Lung (tissue), 12 donors: ENCODE data around the gene SLC38A9. TPM values are rescaled to one million over a fixed set of nuclear protein-coding genes. Genes with fewer than 3 reads are reported as not detected.

Experiments used
- ATAC-seq: fragments of 200-7000 bp; cut with Tn5 transposase; one replicate; pipeline ENCODE4 v1.9.1; 2020; ENCODE audit warnings: moderate number of reproducible peaks; ENCODE audit not compliant: insufficient read depth, low FRiP score
- DNase-seq, 3 donors: peaks; one replicate each; pipeline ENCODE4 v3.0.0-alpha.2; 2013 to 2017
- H3K27ac ChIP-seq, 2 donors: one replicate each; pipeline ENCODE4 v1.5.1; 2013; ENCODE audit warnings: mild to moderate bottlenecking in 2 of 2, moderate library complexity in 2 of 2, control low read depth in 1 of 2, inconsistent platforms in 1 of 2, low read depth in 1 of 2, low read length in 1 of 2
- H3K27me3 ChIP-seq, 3 donors: one replicate each; pipeline ENCODE4 v1.5.1; 2013; ENCODE audit warnings: low read length in 2 of 3; ENCODE audit not compliant: control insufficient read depth in 3 of 3, insufficient read depth in 3 of 3
- H3K36me3 ChIP-seq, 4 donors: one replicate each; pipeline ENCODE4 v1.5.1; 2013; ENCODE audit warnings: low read length in 4 of 4, mild to moderate bottlenecking in 1 of 4, moderate library complexity in 1 of 4; ENCODE audit not compliant: control insufficient read depth in 4 of 4, insufficient read depth in 4 of 4
- H3K4me1 ChIP-seq, 5 donors: one replicate each; pipeline ENCODE4 v1.5.1; 2013; ENCODE audit warnings: low read length in 5 of 5, mild to moderate bottlenecking in 2 of 5, moderate library complexity in 1 of 5; ENCODE audit not compliant: control insufficient read depth in 5 of 5, insufficient read depth in 5 of 5
- H3K4me3 ChIP-seq: one replicate; pipeline ENCODE4 v1.5.1; 2013; ENCODE audit warnings: mild to moderate bottlenecking, control low read depth, moderate library complexity
- H3K9ac ChIP-seq, 2 donors: one replicate each; pipeline ENCODE4 v1.5.1; 2013; ENCODE audit warnings: low read length in 2 of 2, control low read depth in 1 of 2; ENCODE audit not compliant: insufficient read depth in 1 of 2
- H3K9me3 ChIP-seq, 4 donors: one replicate each; pipeline ENCODE4 v1.5.1; 2013; ENCODE audit warnings: low read length in 3 of 4, mild to moderate bottlenecking in 1 of 4, moderate library complexity in 1 of 4; ENCODE audit not compliant: control insufficient read depth in 4 of 4, insufficient read depth in 3 of 4
- WGBS, 2 donors: extraction: QIAGEN DNeasy Blood & Tissue Kit; methylation state at CpG; one replicate each; pipeline ENCODE4 v1.1.7; 2013; 5-methylcytosine and 5-hydroxymethylcytosine counted together
- polyA plus RNA-seq, 2 donors: library from polyadenylated mRNA; stranded (reverse); fragments of 200-250 nt; gene quantifications; one replicate each; pipeline ENCODE4 v1.2.1, GENCODE V29; 2013
- total RNA-seq, 2 donors: library from RNA; depleted of rRNA in 1 of 2; stranded (reverse); fragments of >200 nt in 1 of 2; gene quantifications; one replicate each; pipeline ENCODE4 v1.2.1, GENCODE V29; 2014 to 2021
- TF ChIP-seq, protein P1 (sequence below): IDR thresholded peaks from 2 replicates; pipeline ENCODE4 v1.5.1; 2012; ENCODE audit warnings: mild to moderate bottlenecking; ENCODE audit errors: control extremely low read depth, extremely low read depth
- donor health status: control.
- donor health status: control.
- donor health status: Bipolar disorder and iron deficiency.
- donor health status: healthy.
- donor health status: DM: yes; HTN: yes; CAD: no.

SLC38A9 gene
- total and polyA plus RNA-seq, 4 donors: 8.5 to 64.2 (median 14.5) TPM

DNA sequence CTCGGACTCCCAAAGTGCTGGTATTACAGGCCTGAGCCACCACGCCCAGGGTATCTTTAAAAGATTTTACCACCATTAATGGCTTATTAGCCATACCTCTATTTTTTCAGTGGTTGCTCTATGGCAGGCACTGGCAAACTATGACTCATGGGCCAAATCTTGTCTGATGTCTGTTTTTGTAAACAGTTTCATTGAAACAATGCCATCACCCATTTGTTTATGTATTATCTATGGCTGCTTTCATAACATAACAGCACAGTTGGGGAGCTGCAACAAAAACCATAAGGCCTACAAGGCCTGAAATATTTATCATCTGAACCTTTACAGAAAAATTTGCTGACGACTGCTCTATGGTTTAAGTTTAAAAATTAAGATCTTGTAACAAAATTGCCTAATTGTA is 66.8 kb downstream of the SLC38A9 start:
- TF ChIP-seq, protein P1, sequence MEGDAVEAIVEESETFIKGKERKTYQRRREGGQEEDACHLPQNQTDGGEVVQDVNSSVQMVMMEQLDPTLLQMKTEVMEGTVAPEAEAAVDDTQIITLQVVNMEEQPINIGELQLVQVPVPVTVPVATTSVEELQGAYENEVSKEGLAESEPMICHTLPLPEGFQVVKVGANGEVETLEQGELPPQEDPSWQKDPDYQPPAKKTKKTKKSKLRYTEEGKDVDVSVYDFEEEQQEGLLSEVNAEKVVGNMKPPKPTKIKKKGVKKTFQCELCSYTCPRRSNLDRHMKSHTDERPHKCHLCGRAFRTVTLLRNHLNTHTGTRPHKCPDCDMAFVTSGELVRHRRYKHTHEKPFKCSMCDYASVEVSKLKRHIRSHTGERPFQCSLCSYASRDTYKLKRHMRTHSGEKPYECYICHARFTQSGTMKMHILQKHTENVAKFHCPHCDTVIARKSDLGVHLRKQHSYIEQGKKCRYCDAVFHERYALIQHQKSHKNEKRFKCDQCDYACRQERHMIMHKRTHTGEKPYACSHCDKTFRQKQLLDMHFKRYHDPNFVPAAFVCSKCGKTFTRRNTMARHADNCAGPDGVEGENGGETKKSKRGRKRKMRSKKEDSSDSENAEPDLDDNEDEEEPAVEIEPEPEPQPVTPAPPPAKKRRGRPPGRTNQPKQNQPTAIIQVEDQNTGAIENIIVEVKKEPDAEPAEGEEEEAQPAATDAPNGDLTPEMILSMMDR: no peak
- Histone ChIP-seq H3K9ac (no peak overlapping the region), H3K9me3 (no peaks in the 10 kb centered on the region), H3K36me3 (no peaks in the 10 kb centered on the region), H3K4me3 (no peak overlapping the region), H3K4me1 (peaks cover 0 to 20% (median 4%) of the 10 kb centered on the region in 5 donors), H3K27me3 (no peaks in the 10 kb centered on the region), H3K27ac (no peak overlapping the region)
- DNase-seq: peak; percentile 13 to 77 (median 77)
- no peak for ATAC-seq
- 81 to 87% methylated on average over 3 of the region's 3 CpGs for WGBS, 2 donors

- TF ChIP-seq, protein P1: no peak
- Histone ChIP-seq H3K9me3 (no peaks in the 10 kb centered on the region), H3K27me3 (no peaks in the 10 kb centered on the region), H3K27ac (no peak overlapping the region), H3K4me1 (peaks cover 4 to 67% (median 17%) of the 10 kb centered on the region in 5 donors), H3K36me3 (no peaks in the 10 kb centered on the region), H3K9ac (no peak overlapping the region), H3K4me3 (no peak overlapping the region)
- ATAC-seq (no peak), DNase-seq (peak in 2 of 3 donors; percentile 69 to 72)
- WGBS, 2 donors: 64 to 79% methylated on average over 4 of the region's 4 CpGs
Measured at GRCh38 chr5:55638455-55638854, 73.7 kb downstream of the SLC38A9 start.

- TF ChIP-seq, protein P1: no peak
- Histone ChIP-seq H3K4me3 (no peak overlapping the region), H3K9ac (no peak overlapping the region), H3K4me1 (peaks cover 4 to 67% (median 17%) of the 10 kb centered on the region in 5 donors), H3K27me3 (no peaks in the 10 kb centered on the region), H3K27ac (no peak overlapping the region), H3K36me3 (no peaks in the 10 kb centered on the region), H3K9me3 (no peaks in the 10 kb centered on the region)
- ATAC-seq (no peak), DNase-seq (peak in 2 of 3 donors; percentile 59 to 74)
- WGBS, 2 donors: 87 to 88% methylated on average over 2 of the region's 2 CpGs
Measured at GRCh38 chr5:55638051-55638450, 74.1 kb downstream of the SLC38A9 start.

GRCh38 chr5:55636683-55637082 is 75.4 kb downstream of the SLC38A9 start:
- Histone ChIP-seq H3K36me3 (no peaks in the 10 kb centered on the region), H3K27me3 (no peaks in the 10 kb centered on the region), H3K4me1 (peaks cover 3 to 60% (median 20%) of the 10 kb centered on the region in 5 donors), H3K9me3 (no peaks in the 10 kb centered on the region), H3K27ac (peak overlapping the region in 1 of 2 donors; percentile 57), H3K4me3 (no peak overlapping the region), H3K9ac (no peak overlapping the region)
- ATAC-seq (peak; percentile 50), DNase-seq (peak in 2 of 3 donors; percentile 40 to 84)
- 24 to 33% methylated on average over 3 of the region's 3 CpGs for WGBS, 2 donors
- TF ChIP-seq, protein P1: no peak
